ENCODE data around the gene VSTM5.

DNA sequence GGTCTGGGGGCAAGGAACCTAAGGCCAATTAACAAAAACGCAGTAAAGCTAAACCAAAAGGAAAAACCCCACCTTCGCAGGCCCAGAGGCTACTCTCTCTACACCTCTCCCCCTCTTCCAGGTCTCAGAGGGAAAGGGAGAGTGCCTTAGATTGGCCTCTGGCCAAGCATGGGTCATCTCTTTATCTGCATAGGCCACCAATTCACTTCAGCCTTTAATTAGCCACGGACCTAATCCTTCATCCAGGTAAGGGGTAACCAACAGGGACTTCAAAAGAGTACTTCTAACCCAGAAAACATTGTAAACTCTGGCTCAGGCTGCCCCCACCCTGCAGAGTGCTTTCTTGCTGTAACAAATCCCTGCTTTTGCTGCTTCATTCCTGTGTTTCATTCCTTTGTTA lies 9.4 kb downstream of the VSTM5 start:
- TF ChIP-seq RAD21 (IDR thresholded peaks at IDR 0.05; ENCODE audit: low read depth) (no peak), CTCF (IDR thresholded peaks at IDR 0.05 in 2 of 3, conservative IDR thresholded peaks at IDR 0.05 in 1 of 3; ENCODE audit: borderline replicate concordance in 1 of 3, insufficient read depth in 1 of 3, low read depth in 2 of 3, low read length in 2 of 3) (no peak), EGR1 (IDR thresholded peaks at IDR 0.05; ENCODE audit: low read depth) (no peak)
- TF ChIP-seq, protein P1, sequence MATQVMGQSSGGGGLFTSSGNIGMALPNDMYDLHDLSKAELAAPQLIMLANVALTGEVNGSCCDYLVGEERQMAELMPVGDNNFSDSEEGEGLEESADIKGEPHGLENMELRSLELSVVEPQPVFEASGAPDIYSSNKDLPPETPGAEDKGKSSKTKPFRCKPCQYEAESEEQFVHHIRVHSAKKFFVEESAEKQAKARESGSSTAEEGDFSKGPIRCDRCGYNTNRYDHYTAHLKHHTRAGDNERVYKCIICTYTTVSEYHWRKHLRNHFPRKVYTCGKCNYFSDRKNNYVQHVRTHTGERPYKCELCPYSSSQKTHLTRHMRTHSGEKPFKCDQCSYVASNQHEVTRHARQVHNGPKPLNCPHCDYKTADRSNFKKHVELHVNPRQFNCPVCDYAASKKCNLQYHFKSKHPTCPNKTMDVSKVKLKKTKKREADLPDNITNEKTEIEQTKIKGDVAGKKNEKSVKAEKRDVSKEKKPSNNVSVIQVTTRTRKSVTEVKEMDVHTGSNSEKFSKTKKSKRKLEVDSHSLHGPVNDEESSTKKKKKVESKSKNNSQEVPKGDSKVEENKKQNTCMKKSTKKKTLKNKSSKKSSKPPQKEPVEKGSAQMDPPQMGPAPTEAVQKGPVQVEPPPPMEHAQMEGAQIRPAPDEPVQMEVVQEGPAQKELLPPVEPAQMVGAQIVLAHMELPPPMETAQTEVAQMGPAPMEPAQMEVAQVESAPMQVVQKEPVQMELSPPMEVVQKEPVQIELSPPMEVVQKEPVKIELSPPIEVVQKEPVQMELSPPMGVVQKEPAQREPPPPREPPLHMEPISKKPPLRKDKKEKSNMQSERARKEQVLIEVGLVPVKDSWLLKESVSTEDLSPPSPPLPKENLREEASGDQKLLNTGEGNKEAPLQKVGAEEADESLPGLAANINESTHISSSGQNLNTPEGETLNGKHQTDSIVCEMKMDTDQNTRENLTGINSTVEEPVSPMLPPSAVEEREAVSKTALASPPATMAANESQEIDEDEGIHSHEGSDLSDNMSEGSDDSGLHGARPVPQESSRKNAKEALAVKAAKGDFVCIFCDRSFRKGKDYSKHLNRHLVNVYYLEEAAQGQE (IDR thresholded peaks at IDR 0.05; ENCODE audit: low read depth) = no peak

Data from HCT116 (cell line).